MM.1S (cell line): ENCODE data around the gene DRC7.

Experiments
- CTCF ChIP-seq: fragments of 300-600 bp; sonication (generic); IDR thresholded peaks from 2 replicates; pipeline ENCODE4 v1.5.1; 2016; ENCODE audit warnings: antibody characterized with exemption, low read length, mixed read lengths
- EZH2 ChIP-seq: fragments of 300-600 bp; sonication (generic); optimal IDR thresholded peaks from 2 replicates; pipeline ENCODE3; 2017; ENCODE audit warnings: low read depth, mild to moderate bottlenecking, antibody characterized with exemption, low read length, mixed read lengths

GRCh38 chr16:57681950-57682728 lies 12.5 kb upstream of the DRC7 start:
- TF ChIP-seq EZH2, result no peak
- no peak for TF ChIP-seq CTCF
